ENCODE data around the gene XPR1.

XPR1 gene

GRCh38 chr1:180937624-180938225 lies 305.9 kb downstream of the XPR1 start:
- no peak for DNase-seq

DNA sequence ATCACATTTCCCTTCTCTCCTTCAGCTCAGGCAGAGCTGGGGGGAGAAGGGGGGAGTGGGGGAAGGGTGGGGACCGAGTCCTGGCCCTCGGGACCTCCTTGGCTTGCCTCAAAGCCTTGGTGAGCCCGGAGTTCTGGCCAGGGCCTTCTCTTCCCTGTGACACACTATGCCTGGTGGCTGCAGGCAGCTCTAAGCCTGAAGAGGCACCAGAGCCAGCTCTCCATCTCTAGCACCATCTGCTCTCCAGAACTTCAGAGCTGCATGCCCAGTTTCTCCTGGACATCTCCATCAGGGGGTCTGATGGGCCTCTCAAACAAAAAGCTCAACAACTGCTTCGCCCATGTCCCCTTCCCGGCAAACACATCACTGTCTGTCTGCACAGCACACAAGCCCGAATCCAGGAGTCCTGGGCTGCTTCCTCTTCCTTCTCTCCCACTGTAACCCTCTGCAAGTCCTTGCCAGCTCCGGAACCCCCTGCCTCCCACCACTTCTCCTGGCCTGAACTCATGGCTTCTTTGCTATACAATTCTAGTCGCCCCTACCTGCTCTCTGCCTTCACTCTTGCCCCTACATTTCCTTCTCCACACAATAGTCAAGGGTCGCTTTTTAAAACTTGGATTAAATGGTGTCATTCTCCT lies 307.4 kb downstream of the XPR1 start:
- no peak for DNase-seq

GRCh38 chr1:180939711-180940103 lies 307.9 kb downstream of the XPR1 start:
- DNase-seq: no peak
